H1 (cell line): ENCODE results near the gene MRPL39.

ENCODE experiments used
- BRCA1 ChIP-seq: IDR thresholded peaks from 2 replicates; pipeline ENCODE4 v1.6.1; 2012; ENCODE audit warnings: low read depth, low read length, improper control_type of control experiment
- POLR2AphosphoS5 ChIP-seq: IDR thresholded peaks from 2 replicates; pipeline ENCODE4 v1.6.1; 2011; ENCODE audit warnings: low read depth, low read length

DNA sequence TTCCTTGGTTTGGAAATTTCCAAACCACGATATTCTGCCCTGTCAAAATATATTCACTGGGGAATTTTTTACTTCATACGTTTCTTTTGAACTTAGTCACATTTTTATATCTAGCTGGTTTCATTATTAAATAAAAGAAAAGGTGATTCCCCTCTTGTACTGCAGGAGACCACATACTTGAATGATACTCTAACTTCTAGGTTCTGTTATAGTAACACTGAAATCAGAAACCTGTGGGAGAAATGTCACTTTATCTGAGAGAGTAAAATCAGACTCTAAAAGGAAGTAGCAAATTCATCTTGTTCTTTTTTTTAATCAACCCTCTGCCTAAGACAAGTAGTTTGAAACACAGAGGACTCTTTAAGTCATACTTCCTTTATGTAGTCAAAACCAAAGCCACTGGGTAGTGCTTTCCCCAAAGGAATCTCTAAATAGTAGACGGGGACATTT lies 34.4 kb downstream of the MRPL39 start:
- TF ChIP-seq BRCA1 (no peak), POLR2AphosphoS5 (no peak)
